Dendritic cell treated with granulocyte-macrophage colony-stimulating factor and Interleukin-4, amounts not matched to agents 40 ng/mL and 50 ng/mL, for 4 days (primary cell): ENCODE measurements around the gene RCL1.
"Not testable (repeated sequence)": the region's sequence is repeated elsewhere in the genome, so short reads cannot be mapped to it uniquely, and the experiment has no call there.

ENCODE experiments used
- H3K27ac Mint-ChIP-seq: one replicate; pipeline ENCODE4 v1.8.0; 2022; ENCODE audit warnings: mild to moderate bottlenecking, mixed read lengths
- H3K27me3 Mint-ChIP-seq: one replicate; pipeline ENCODE4 v1.8.0; 2022; ENCODE audit warnings: mild to moderate bottlenecking, mixed read lengths
- H3K36me3 Mint-ChIP-seq: one replicate; pipeline ENCODE4 v1.8.0; 2022; ENCODE audit warnings: low read depth, mixed read lengths
- H3K4me1 Mint-ChIP-seq: one replicate; pipeline ENCODE4 v1.8.0; 2022; ENCODE audit warnings: low read depth, mixed read lengths
- H3K4me3 Mint-ChIP-seq: one replicate; pipeline ENCODE4 v1.8.0; 2022; ENCODE audit warnings: mild to moderate bottlenecking, moderate library complexity, mixed read lengths
- H3K9me3 Mint-ChIP-seq: one replicate; pipeline ENCODE4 v1.8.0; 2022; ENCODE audit warnings: mixed read lengths
- intact Hi-C: fragments of 100-400 bp; cut with micrococcal nuclease; formaldehyde crosslinking; loops from one replicate; pipeline ENCODE4 v1.15.0; 2022

The RCL1 gene

GRCh38 chr9:4764033-4764432 is 28.7 kb upstream of the RCL1 start:
- Mint-ChIP-seq H3K9me3 (no peaks in the 10 kb centered on the region), H3K27me3 (peaks cover 7% of the 10 kb centered on the region), H3K36me3 (no peaks in the 10 kb centered on the region), H3K27ac (peak overlapping the region; percentile 39), H3K4me1 (peaks cover 52% of the 10 kb centered on the region), H3K4me3 (no peak overlapping the region)
- intact Hi-C loops: loop anchor here (5.0 to 10.0 kb wide), 2 partner anchors 681 to 838 kb away; no protein-coding TSS in a partner anchor

- intact Hi-C loops: loop anchor here (10.0 kb wide), 1 partner anchor 676 kb away; no protein-coding TSS in a partner anchor
- no peaks in the 10 kb centered on the region for H3K27me3 Mint-ChIP-seq
- H3K9me3 Mint-ChIP-seq: no peaks in the 10 kb centered on the region
- no peak overlapping the region for H3K4me3 Mint-ChIP-seq
- no peaks in the 10 kb centered on the region for H3K36me3 Mint-ChIP-seq
- no peak overlapping the region for H3K27ac Mint-ChIP-seq
- peaks cover 12% of the 10 kb centered on the region for H3K4me1 Mint-ChIP-seq
These were observed 24.1 kb upstream of the RCL1 start for GRCh38 chr9:4768681-4769080.

- Mint-ChIP-seq H3K4me3 (no peak overlapping the region), H3K9me3 (no peaks in the 10 kb centered on the region), H3K4me1 (peaks cover 11% of the 10 kb centered on the region), H3K27ac (no peak overlapping the region), H3K27me3 (no peaks in the 10 kb centered on the region), H3K36me3 (no peaks in the 10 kb centered on the region)
- intact Hi-C loops: loop anchor here (10.0 kb wide), 1 partner anchor 675 kb away; no protein-coding TSS in a partner anchor
These were observed 23.2 kb upstream of the RCL1 start for GRCh38 chr9:4769321-4770080.

- Mint-ChIP-seq H3K27me3 (no peaks in the 10 kb centered on the region), H3K4me3 (no peak overlapping the region), H3K36me3 (no peaks in the 10 kb centered on the region), H3K4me1 (peaks cover 6% of the 10 kb centered on the region), H3K27ac (no peak overlapping the region), H3K9me3 (no peaks in the 10 kb centered on the region)
- intact Hi-C loops: no loop called here
These were observed 21.0 kb upstream of the RCL1 start for GRCh38 chr9:4771788-4772187.

- Mint-ChIP-seq H3K27ac (no peak overlapping the region), H3K4me3 (no peak overlapping the region), H3K4me1 (peaks cover 3% of the 10 kb centered on the region), H3K36me3 (no peaks in the 10 kb centered on the region), H3K27me3 (peaks cover 2% of the 10 kb centered on the region), H3K9me3 (no peaks in the 10 kb centered on the region)
- intact Hi-C loops: no loop called here
These were observed 18.5 kb upstream of the RCL1 start for GRCh38 chr9:4774209-4774608.

GRCh38 chr9:4774958-4775357 is 17.8 kb upstream of the RCL1 start:
- H3K27me3 Mint-ChIP-seq, H3K4me3 Mint-ChIP-seq, intact Hi-C loops, H3K27ac Mint-ChIP-seq, H3K4me1 Mint-ChIP-seq, H3K9me3 Mint-ChIP-seq, H3K36me3 Mint-ChIP-seq: not testable (repeated sequence)

- intact Hi-C loops: no loop called here
- no peak overlapping the region for H3K4me3 Mint-ChIP-seq
- no peak overlapping the region for H3K27ac Mint-ChIP-seq
- H3K4me1 Mint-ChIP-seq: peaks cover 5% of the 10 kb centered on the region
- H3K36me3 Mint-ChIP-seq: no peaks in the 10 kb centered on the region
- peaks cover 9% of the 10 kb centered on the region for H3K27me3 Mint-ChIP-seq
- H3K9me3 Mint-ChIP-seq: no peaks in the 10 kb centered on the region
These were observed 12.1 kb upstream of the RCL1 start for GRCh38 chr9:4780651-4781050.

- no peak overlapping the region for H3K27ac Mint-ChIP-seq
- no peak overlapping the region for H3K4me3 Mint-ChIP-seq
- no peaks in the 10 kb centered on the region for H3K9me3 Mint-ChIP-seq
- H3K36me3 Mint-ChIP-seq: no peaks in the 10 kb centered on the region
- intact Hi-C loops: no loop called here
- peaks cover 5% of the 10 kb centered on the region for H3K4me1 Mint-ChIP-seq
- H3K27me3 Mint-ChIP-seq: peaks cover 9% of the 10 kb centered on the region
These were observed 11.3 kb upstream of the RCL1 start for GRCh38 chr9:4781408-4781807.

GRCh38 chr9:4783191-4783590 is 9.6 kb upstream of the RCL1 start:
- H3K27ac Mint-ChIP-seq: not testable (repeated sequence)
- H3K27me3 Mint-ChIP-seq: peaks cover 11% of the 10 kb centered on the region

GRCh38 chr9:4784403-4784802 is 8.3 kb upstream of the RCL1 start:
- intact Hi-C loops: no loop called here
- no peak overlapping the region for H3K27ac Mint-ChIP-seq
- peaks cover 15% of the 10 kb centered on the region for H3K27me3 Mint-ChIP-seq
- no peaks in the 10 kb centered on the region for H3K9me3 Mint-ChIP-seq
- H3K4me3 Mint-ChIP-seq: no peak overlapping the region
- H3K36me3 Mint-ChIP-seq: no peaks in the 10 kb centered on the region
- H3K4me1 Mint-ChIP-seq: peaks cover 5% of the 10 kb centered on the region

More at GRCh38 chr9:4783191-4783590, 9.6 kb upstream of the RCL1 start:
- intact Hi-C loops, H3K9me3 Mint-ChIP-seq, H3K4me3 Mint-ChIP-seq, H3K4me1 Mint-ChIP-seq, H3K36me3 Mint-ChIP-seq: not testable (repeated sequence)

GRCh38 chr9:4786599-4786998 is 6.1 kb upstream of the RCL1 start:
- H3K9me3 Mint-ChIP-seq: no peaks in the 10 kb centered on the region
- intact Hi-C loops: no loop called here
- H3K27ac Mint-ChIP-seq: no peak overlapping the region
- H3K4me3 Mint-ChIP-seq: no peak overlapping the region
- no peaks in the 10 kb centered on the region for H3K36me3 Mint-ChIP-seq
- peaks cover 21% of the 10 kb centered on the region for H3K27me3 Mint-ChIP-seq
- H3K4me1 Mint-ChIP-seq: peaks cover 3% of the 10 kb centered on the region

- intact Hi-C loops: no loop called here
- Mint-ChIP-seq H3K4me1 (peaks cover 12% of the 10 kb centered on the region), H3K9me3 (no peaks in the 10 kb centered on the region), H3K27me3 (peaks cover 26% of the 10 kb centered on the region), H3K36me3 (peaks cover 3% of the 10 kb centered on the region), H3K27ac (no peak overlapping the region), H3K4me3 (no peak overlapping the region)
These were observed 4.9 kb upstream of the RCL1 start for GRCh38 chr9:4787876-4788275.

GRCh38 chr9:4788703-4789102 is 4.0 kb upstream of the RCL1 start:
- H3K4me1 Mint-ChIP-seq: peaks cover 13% of the 10 kb centered on the region
- peaks cover 26% of the 10 kb centered on the region for H3K27me3 Mint-ChIP-seq
- peaks cover 6% of the 10 kb centered on the region for H3K36me3 Mint-ChIP-seq
- no peak overlapping the region for H3K27ac Mint-ChIP-seq
- no peak overlapping the region for H3K4me3 Mint-ChIP-seq
- intact Hi-C loops: no loop called here
- no peaks in the 10 kb centered on the region for H3K9me3 Mint-ChIP-seq

- H3K27me3 Mint-ChIP-seq: peaks cover 23% of the 10 kb centered on the region
- H3K27ac Mint-ChIP-seq: no peak overlapping the region
- H3K4me3 Mint-ChIP-seq: peak overlapping the region; percentile 68
- peaks cover 6% of the 10 kb centered on the region for H3K36me3 Mint-ChIP-seq
- H3K4me1 Mint-ChIP-seq: peaks cover 33% of the 10 kb centered on the region
- intact Hi-C loops: loop anchor here (2.0 to 10.0 kb wide), 3 partner anchors 29 to 193 kb away; partner anchors contain the start of genes AK3 and JAK2
- no peaks in the 10 kb centered on the region for H3K9me3 Mint-ChIP-seq
These were observed 631 bp upstream of the RCL1 start for GRCh38 chr9:4792054-4792571.
